K562 (cell line): Measurements from ENCODE around the gene MACROD2. TPM values are rescaled to one million over a fixed set of nuclear protein-coding genes. Genes with fewer than 3 reads are reported as not detected.

Experiments used
- AFF1 ChIP-seq, 2 experiments: fragments of 450-650 bp; IDR thresholded peaks; 2 replicates each; pipeline ENCODE4 v1.6.1; 2018; ENCODE audit warnings: mild to moderate bottlenecking in 2 of 2, low read depth in 1 of 2; ENCODE audit not compliant: partially characterized antibody in 2 of 2
- DNMT1 ChIP-seq: fragments of 450-650 bp; IDR thresholded peaks from 2 replicates; pipeline ENCODE4 v1.6.1; 2016; ENCODE audit warnings: antibody characterized with exemption, mild to moderate bottlenecking
- E2F1 ChIP-seq: sonication (generic); formaldehyde crosslinking; IDR thresholded peaks from 2 replicates; pipeline ENCODE4 v1.8.1; 2023; ENCODE audit warnings: mild to moderate bottlenecking, missing genetic modification reagents, moderate library complexity
- EHMT2 ChIP-seq: fragments of 450-650 bp; IDR thresholded peaks from 2 replicates; pipeline ENCODE4 v1.6.1; 2018; ENCODE audit warnings: antibody characterized with exemption
- GTF2F1 ChIP-seq: IDR thresholded peaks from 2 replicates; pipeline ENCODE4 v1.6.1; 2011; ENCODE audit warnings: low read depth, low read length, improper control_type of control experiment
- NR2C2 ChIP-seq, 2 experiments: fragments of 200-800 bp in 1 of 2; sonication (Bioruptor generic) in 1 of 2; sonication (generic) in 1 of 2; formaldehyde crosslinking in 1 of 2; IDR thresholded peaks; 2 replicates each; pipeline versions ENCODE4 v1.6.1 to v1.8.0; 2016 to 2022; ENCODE audit warnings: mild to moderate bottlenecking in 1 of 2, missing compliant biosample characterization in 1 of 2, missing genetic modification characterization in 1 of 2, missing genetic modification reagents in 1 of 2
- TCF7 ChIP-seq: sonication (generic); IDR thresholded peaks from 2 replicates; pipeline ENCODE4 v1.6.1; 2016; ENCODE audit warnings: antibody characterized with exemption, borderline replicate concordance
- polyA plus RNA-seq, 8 experiments: library from polyadenylated mRNA; depleted of rRNA in 4 of 8; stranded (reverse) in 5 of 8; unstranded in 3 of 8; fragments of >200 nt; fragmentation: Nextera tagmentation in 2 of 8; fragmentation: Illumina TruSeq in 1 of 8; extraction: Ambion mirVana in 2 of 8; extraction: Trizol in 1 of 8; gene quantifications; 2 replicates each; pipeline versions ENCODE4 v1.2.1 to v1.2.3, GENCODE V29; 2011 to 2014; ENCODE audit warnings: inconsistent platforms in 1 of 8, missing spikeins in 1 of 8
- total RNA-seq, 7 experiments: library from RNA; depleted of rRNA in 6 of 7; stranded (reverse); fragments of >200 nt in 6 of 7; fragmentation: Illumina TruSeq in 2 of 7; extraction: Trizol in 2 of 7; gene quantifications; 2 replicates each; pipeline versions ENCODE4 v1.2.1 to v1.2.3, GENCODE V29; 2011 to 2021; ENCODE audit warnings: low replicate concordance in 1 of 7

MACROD2 gene
- total and polyA plus RNA-seq, 9 of the 15 experiments (the other 6 are each of a cell fraction or from before 2014, with no cell fraction given), result not detected

- no peak for TF ChIP-seq EHMT2
- no peak for TF ChIP-seq TCF7
- TF ChIP-seq E2F1 (CRISPR knock-in tag), result no peak
- TF ChIP-seq NR2C2 (CRISPR knock-in tag; IDR thresholded peaks at IDR 0.05), result no peak
- TF ChIP-seq NR2C2 (tag; IDR thresholded peaks at IDR 0.05), result no peak
- no peak for TF ChIP-seq DNMT1
- TF ChIP-seq AFF1 (IDR thresholded peaks at IDR 0.05; ENCODE audit: low read depth in 1 of 2, partially characterized antibody in 2 of 2), result no peak
- no peak for TF ChIP-seq GTF2F1
Measured at GRCh38 chr20:14782731-14783130, 787.4 kb downstream of the MACROD2 start (continued).
